LNCAP (cell line): ENCODE results near the gene KLK15.

ENCODE experiments used
- TF ChIP-seq, protein P1 (sequence below): fragments of 450-650 bp; IDR thresholded peaks from 2 replicates; pipeline ENCODE4 v1.5.1; 2017; ENCODE audit warnings: mild to moderate bottlenecking

Gene KLK15, protein sequence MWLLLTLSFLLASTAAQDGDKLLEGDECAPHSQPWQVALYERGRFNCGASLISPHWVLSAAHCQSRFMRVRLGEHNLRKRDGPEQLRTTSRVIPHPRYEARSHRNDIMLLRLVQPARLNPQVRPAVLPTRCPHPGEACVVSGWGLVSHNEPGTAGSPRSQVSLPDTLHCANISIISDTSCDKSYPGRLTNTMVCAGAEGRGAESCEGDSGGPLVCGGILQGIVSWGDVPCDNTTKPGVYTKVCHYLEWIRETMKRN

DNA sequence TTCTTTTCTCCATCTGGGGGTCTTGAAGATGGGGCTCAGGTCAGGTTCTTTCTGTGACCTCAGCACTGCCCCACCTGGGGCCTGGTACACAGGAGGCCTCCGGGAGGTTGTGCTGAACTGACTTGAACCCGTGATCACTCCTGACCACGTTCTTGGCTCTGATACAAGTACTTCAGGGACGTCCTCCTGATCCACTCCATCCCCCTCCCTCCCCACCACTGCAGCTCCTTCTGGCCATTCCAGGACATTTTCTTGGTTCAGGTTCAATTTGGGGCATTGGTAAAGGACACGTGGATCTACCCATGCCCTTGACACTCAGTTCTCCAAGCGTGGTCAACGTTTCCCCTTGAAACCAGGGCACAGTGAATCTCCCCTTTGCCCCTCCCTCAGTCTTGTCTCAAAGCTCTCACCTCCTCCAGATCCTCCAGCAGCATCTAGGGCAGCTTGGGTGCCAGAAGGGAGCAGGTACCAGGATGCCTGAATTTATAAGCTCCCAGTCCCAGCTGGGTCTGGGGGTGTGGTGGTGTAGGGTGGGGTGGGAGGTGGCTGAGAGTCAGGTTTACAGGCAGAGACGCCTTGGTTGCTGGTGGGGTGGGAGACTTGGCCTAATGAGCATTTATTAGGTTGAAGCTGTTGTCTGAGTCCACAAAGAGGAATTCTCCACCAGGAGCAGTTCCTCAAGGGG, at the start of gene KLK15:
TSS of gene KLK15 (minus strand) at position 458 of the 685 bp plus-strand sequence. CDS start 2,082 bp downstream, outside the sequence.
- TF ChIP-seq, protein P1, sequence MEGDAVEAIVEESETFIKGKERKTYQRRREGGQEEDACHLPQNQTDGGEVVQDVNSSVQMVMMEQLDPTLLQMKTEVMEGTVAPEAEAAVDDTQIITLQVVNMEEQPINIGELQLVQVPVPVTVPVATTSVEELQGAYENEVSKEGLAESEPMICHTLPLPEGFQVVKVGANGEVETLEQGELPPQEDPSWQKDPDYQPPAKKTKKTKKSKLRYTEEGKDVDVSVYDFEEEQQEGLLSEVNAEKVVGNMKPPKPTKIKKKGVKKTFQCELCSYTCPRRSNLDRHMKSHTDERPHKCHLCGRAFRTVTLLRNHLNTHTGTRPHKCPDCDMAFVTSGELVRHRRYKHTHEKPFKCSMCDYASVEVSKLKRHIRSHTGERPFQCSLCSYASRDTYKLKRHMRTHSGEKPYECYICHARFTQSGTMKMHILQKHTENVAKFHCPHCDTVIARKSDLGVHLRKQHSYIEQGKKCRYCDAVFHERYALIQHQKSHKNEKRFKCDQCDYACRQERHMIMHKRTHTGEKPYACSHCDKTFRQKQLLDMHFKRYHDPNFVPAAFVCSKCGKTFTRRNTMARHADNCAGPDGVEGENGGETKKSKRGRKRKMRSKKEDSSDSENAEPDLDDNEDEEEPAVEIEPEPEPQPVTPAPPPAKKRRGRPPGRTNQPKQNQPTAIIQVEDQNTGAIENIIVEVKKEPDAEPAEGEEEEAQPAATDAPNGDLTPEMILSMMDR = no peak

DNA sequence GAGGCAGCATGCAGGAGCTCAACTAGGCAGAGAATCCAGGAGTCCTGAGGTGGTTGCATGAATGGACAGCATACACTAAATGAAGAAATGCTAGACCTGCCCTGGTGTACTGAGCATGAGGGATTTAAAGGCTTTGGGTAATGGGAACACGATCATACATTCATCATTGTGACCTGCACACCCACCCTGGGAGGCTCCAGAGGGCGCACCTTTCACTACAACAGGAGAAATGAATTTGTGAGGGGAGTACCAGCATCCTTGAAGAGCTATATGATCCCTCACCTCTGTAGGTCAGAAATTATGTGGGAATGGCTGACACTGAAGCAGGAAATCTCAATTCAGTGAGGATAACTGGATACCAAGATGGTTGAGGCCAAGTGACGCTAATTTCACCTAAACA, 48.8 kb upstream of the KLK15 start:
- TF ChIP-seq, protein P1 = no peak

DNA sequence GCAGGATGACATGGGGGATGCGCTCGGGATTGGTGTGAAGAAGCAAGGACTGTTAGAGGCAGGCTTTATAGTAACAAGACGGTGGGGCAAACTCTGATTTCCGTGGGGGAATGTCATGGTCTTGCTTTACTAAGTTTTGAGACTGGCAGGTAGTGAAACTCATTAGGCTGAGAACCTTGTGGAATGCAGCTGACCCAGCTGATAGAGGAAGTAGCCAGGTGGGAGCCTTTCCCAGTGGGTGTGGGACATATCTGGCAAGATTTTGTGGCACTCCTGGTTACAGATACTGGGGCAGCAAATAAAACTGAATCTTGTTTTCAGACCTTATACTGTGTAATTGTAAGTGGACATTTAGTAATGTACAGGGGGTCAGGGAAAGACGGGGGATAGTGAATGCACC, 46.9 kb upstream of the KLK15 start:
- TF ChIP-seq, protein P1 = no peak

DNA sequence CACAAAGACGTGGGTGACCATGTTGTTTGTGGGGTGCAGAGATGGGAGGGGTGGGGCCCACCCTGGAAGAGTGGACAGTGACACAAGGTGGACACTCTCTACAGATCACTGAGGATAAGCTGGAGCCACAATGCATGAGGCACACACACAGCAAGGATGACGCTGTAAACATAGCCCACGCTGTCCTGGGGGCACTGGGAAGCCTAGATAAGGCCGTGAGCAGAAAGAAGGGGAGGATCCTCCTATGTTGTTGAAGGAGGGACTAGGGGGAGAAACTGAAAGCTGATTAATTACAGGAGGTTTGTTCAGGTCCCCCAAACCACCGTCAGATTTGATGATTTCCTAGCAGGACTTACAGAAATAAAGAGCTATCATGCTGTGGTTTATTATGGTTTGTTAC, 45.5 kb upstream of the KLK15 start:
- TF ChIP-seq, protein P1 = no peak

DNA sequence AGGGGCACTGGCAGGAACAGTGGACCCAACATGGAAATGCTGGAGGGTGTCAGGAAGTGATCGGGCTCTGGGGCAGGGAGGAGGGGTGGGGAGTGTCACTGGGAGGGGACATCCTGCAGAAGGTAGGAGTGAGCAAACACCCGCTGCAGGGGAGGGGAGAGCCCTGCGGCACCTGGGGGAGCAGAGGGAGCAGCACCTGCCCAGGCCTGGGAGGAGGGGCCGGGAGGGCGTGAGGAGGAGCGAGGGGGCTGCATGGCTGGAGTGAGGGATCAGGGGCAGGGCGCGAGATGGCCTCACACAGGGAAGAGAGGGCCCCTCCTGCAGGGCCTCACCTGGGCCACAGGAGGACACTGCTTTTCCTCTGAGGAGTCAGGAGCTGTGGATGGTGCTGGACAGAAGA, 44.0 kb upstream of the KLK15 start:
- TF ChIP-seq, protein P1 = no peak

DNA sequence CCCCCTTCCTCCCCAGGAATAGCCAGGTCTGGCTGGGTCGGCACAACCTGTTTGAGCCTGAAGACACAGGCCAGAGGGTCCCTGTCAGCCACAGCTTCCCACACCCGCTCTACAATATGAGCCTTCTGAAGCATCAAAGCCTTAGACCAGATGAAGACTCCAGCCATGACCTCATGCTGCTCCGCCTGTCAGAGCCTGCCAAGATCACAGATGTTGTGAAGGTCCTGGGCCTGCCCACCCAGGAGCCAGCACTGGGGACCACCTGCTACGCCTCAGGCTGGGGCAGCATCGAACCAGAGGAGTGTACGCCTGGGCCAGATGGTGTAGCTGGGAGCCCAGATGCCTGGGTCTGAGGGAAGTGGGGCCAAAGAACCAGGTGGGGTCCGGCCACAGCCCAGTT, 43.1 kb upstream of the KLK15 start:
- TF ChIP-seq, protein P1 = no peak

DNA sequence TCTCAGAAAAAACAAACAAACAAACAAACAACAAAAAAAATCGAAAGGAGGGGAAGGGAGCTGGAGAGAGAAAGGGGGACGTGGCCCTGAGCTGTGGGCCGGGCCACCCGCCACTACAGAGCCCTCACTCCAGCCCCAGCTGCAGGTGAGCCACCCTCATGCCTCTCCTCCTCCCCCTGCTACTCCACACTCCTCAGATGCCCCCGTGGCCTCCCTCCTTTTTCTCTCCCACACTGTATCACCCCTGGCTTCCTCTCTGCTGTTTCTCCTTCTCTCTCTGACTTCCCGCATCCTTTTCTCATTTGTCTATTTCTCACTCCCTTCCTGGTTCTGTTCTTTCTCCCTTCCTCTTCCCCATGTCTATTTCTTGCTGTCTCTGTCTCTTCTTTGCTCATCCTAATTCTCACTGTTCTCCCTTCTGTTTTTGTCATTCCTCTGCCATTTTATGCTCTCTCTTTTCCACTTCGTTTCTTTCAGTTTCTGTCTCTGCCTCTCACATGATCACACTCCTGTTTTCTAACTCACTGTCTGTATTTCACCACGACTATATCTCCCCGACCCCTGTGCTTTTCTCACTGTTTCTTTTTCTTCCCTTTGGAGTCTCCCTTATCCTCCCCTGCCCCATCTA, 42.5 kb upstream of the KLK15 start:
- TF ChIP-seq, protein P1 = no peak
